ENCODE measurements around the gene VASN.
A peak's percentile ranks its signal among the peaks of the same experiment; 100 is the strongest.

VASN gene

GRCh38 chr16:4360538-4361021 is 11.1 kb upstream of the VASN start:
- DNase-seq (ENCODE audit: low read depth): no peak
- no peaks in the 10 kb centered on the region for H3K9me3 ChIP-seq (ENCODE audit: control insufficient read depth, low read length)

GRCh38 chr16:4361033-4361943 is 10.4 kb upstream of the VASN start:
- no peak overlapping the region for H3K4me3 ChIP-seq (ENCODE audit: low read length)
- H3K36me3 ChIP-seq (ENCODE audit: control insufficient read depth, insufficient read depth, low read length, severe bottlenecking): no peaks in the 10 kb centered on the region
- H3K27me3 ChIP-seq (replicated peaks; ENCODE audit: control insufficient read depth, insufficient read depth, low read length): no peaks in the 10 kb centered on the region
- H3K9me3 ChIP-seq (ENCODE audit: control insufficient read depth, low read length): no peaks in the 10 kb centered on the region
- DNase-seq (ENCODE audit: low read depth): no peak
- H3K9ac ChIP-seq (ENCODE audit: low read length): no peak overlapping the region
- no peaks in the 10 kb centered on the region for H3K4me1 ChIP-seq (ENCODE audit: control insufficient read depth, insufficient read depth, low read length)

More at GRCh38 chr16:4360538-4361021, 11.1 kb upstream of the VASN start:
- Histone ChIP-seq H3K9ac (ENCODE audit: low read length) (no peak overlapping the region), H3K4me3 (ENCODE audit: low read length) (no peak overlapping the region), H3K27me3 (replicated peaks; ENCODE audit: control insufficient read depth, insufficient read depth, low read length) (no peaks in the 10 kb centered on the region), H3K4me1 (ENCODE audit: control insufficient read depth, insufficient read depth, low read length) (no peaks in the 10 kb centered on the region), H3K36me3 (ENCODE audit: control insufficient read depth, insufficient read depth, low read length, severe bottlenecking) (no peaks in the 10 kb centered on the region)

GRCh38 chr16:4361944-4362311 is 9.7 kb upstream of the VASN start:
- DNase-seq (ENCODE audit: low read depth): no peak
- H3K4me1 ChIP-seq (ENCODE audit: control insufficient read depth, insufficient read depth, low read length): no peaks in the 10 kb centered on the region
- H3K9me3 ChIP-seq (ENCODE audit: control insufficient read depth, low read length): no peaks in the 10 kb centered on the region
- no peak overlapping the region for H3K9ac ChIP-seq (ENCODE audit: low read length)
- no peak overlapping the region for H3K4me3 ChIP-seq (ENCODE audit: low read length)
- no peaks in the 10 kb centered on the region for H3K36me3 ChIP-seq (ENCODE audit: control insufficient read depth, insufficient read depth, low read length, severe bottlenecking)
- H3K27me3 ChIP-seq (replicated peaks; ENCODE audit: control insufficient read depth, insufficient read depth, low read length): no peaks in the 10 kb centered on the region

DNA sequence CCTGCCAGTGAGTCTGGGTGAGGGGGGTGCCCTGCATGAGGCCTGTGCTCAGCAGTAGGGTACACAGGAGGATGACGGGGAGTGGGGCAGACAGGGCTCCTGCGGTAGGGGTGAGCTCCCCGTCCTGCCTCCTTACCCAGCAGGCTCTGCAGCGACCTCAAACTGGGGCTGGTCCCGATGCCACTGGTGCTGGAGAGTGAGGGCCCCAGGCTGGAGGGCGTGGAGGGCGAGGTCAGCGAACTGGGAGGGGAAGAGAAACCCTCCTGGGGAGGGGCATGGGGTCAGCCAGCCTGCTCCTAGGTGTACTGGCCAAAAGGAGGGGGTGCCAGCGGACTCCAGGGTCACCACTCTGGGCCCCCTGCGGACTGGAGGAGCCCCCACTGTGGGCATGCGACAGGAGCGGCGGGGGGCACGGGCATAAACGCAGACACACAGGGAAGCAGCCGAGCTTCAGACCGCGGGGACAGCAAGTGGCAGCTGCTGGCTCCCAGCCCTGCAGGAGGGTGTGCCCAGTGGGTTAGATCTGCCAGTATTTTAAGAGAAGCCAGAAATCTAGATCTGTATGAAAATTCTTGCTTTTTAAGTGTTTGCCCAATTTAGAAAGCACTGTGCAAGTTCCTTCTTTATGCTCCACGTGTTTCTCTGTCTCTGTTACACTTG is 9.0 kb upstream of the VASN start:
- H3K27me3 ChIP-seq (replicated peaks; ENCODE audit: control insufficient read depth, insufficient read depth, low read length): no peaks in the 10 kb centered on the region
- H3K36me3 ChIP-seq (ENCODE audit: control insufficient read depth, insufficient read depth, low read length, severe bottlenecking): no peaks in the 10 kb centered on the region
- no peaks in the 10 kb centered on the region for H3K4me1 ChIP-seq (ENCODE audit: control insufficient read depth, insufficient read depth, low read length)
- H3K9ac ChIP-seq (ENCODE audit: low read length): no peak overlapping the region
- no peaks in the 10 kb centered on the region for H3K9me3 ChIP-seq (ENCODE audit: control insufficient read depth, low read length)
- no peak overlapping the region for H3K4me3 ChIP-seq (ENCODE audit: low read length)
- DNase-seq (ENCODE audit: low read depth): no peak

- Histone ChIP-seq H3K36me3 (ENCODE audit: control insufficient read depth, insufficient read depth, low read length, severe bottlenecking) (no peaks in the 10 kb centered on the region), H3K27me3 (replicated peaks; ENCODE audit: control insufficient read depth, insufficient read depth, low read length) (no peaks in the 10 kb centered on the region), H3K9ac (ENCODE audit: low read length) (no peak overlapping the region), H3K4me3 (ENCODE audit: low read length) (no peak overlapping the region), H3K4me1 (ENCODE audit: control insufficient read depth, insufficient read depth, low read length) (peaks cover 8% of the 10 kb centered on the region), H3K9me3 (ENCODE audit: control insufficient read depth, low read length) (no peaks in the 10 kb centered on the region)
- DNase-seq (ENCODE audit: low read depth): no peak
Measured at GRCh38 chr16:4364196-4365013, 7.2 kb upstream of the VASN start.

GRCh38 chr16:4365014-4365406 is 6.6 kb upstream of the VASN start:
- no peak for DNase-seq (ENCODE audit: low read depth)
- peaks cover 11% of the 10 kb centered on the region for H3K4me1 ChIP-seq (ENCODE audit: control insufficient read depth, insufficient read depth, low read length)

DNA sequence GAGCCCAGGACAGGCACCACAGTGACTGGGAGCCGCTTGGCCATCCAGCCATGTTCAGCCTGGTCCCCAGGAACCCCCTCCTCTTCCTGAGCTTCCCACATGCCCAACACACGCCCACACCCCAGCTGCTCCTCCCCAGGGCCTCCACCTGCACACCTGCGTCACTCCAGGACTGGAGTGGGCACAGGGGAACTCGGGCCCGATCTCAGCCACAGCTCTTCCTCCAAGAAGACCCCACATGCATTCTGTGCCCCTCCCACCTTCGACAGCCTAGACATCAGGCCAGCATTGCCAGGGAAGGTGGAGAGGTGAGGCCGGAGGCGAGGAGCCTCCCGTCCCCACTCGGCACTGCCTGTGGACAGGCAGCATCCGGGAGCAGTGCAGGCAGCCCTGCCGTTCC is 6.0 kb upstream of the VASN start:
- Histone ChIP-seq H3K27me3 (replicated peaks; ENCODE audit: control insufficient read depth, insufficient read depth, low read length) (no peaks in the 10 kb centered on the region), H3K9me3 (ENCODE audit: control insufficient read depth, low read length) (no peaks in the 10 kb centered on the region), H3K9ac (ENCODE audit: low read length) (no peak overlapping the region), H3K4me1 (ENCODE audit: control insufficient read depth, insufficient read depth, low read length) (peaks cover 17% of the 10 kb centered on the region), H3K4me3 (ENCODE audit: low read length) (no peak overlapping the region), H3K36me3 (ENCODE audit: control insufficient read depth, insufficient read depth, low read length, severe bottlenecking) (no peaks in the 10 kb centered on the region)
- no peak for DNase-seq (ENCODE audit: low read depth)

More at GRCh38 chr16:4365014-4365406, 6.6 kb upstream of the VASN start:
- Histone ChIP-seq H3K4me3 (ENCODE audit: low read length) (no peak overlapping the region), H3K36me3 (ENCODE audit: control insufficient read depth, insufficient read depth, low read length, severe bottlenecking) (no peaks in the 10 kb centered on the region), H3K9me3 (ENCODE audit: control insufficient read depth, low read length) (no peaks in the 10 kb centered on the region), H3K27me3 (replicated peaks; ENCODE audit: control insufficient read depth, insufficient read depth, low read length) (no peaks in the 10 kb centered on the region), H3K9ac (ENCODE audit: low read length) (no peak overlapping the region)

GRCh38 chr16:4366016-4366415 is 5.6 kb upstream of the VASN start:
- Histone ChIP-seq H3K9ac (ENCODE audit: low read length) (no peak overlapping the region), H3K27me3 (replicated peaks; ENCODE audit: control insufficient read depth, insufficient read depth, low read length) (no peaks in the 10 kb centered on the region), H3K4me1 (ENCODE audit: control insufficient read depth, insufficient read depth, low read length) (peaks cover 21% of the 10 kb centered on the region), H3K9me3 (ENCODE audit: control insufficient read depth, low read length) (no peaks in the 10 kb centered on the region), H3K36me3 (ENCODE audit: control insufficient read depth, insufficient read depth, low read length, severe bottlenecking) (no peaks in the 10 kb centered on the region), H3K4me3 (ENCODE audit: low read length) (no peak overlapping the region)
- DNase-seq (ENCODE audit: low read depth): no peak

- Histone ChIP-seq H3K27me3 (replicated peaks; ENCODE audit: control insufficient read depth, insufficient read depth, low read length) (no peaks in the 10 kb centered on the region), H3K9me3 (ENCODE audit: control insufficient read depth, low read length) (no peaks in the 10 kb centered on the region), H3K4me1 (ENCODE audit: control insufficient read depth, insufficient read depth, low read length) (peaks cover 26% of the 10 kb centered on the region), H3K9ac (ENCODE audit: low read length) (no peak overlapping the region), H3K36me3 (ENCODE audit: control insufficient read depth, insufficient read depth, low read length, severe bottlenecking) (no peaks in the 10 kb centered on the region), H3K4me3 (ENCODE audit: low read length) (no peak overlapping the region)
- no peak for DNase-seq (ENCODE audit: low read depth)
Measured at GRCh38 chr16:4367393-4367856, 4.2 kb upstream of the VASN start.

DNA sequence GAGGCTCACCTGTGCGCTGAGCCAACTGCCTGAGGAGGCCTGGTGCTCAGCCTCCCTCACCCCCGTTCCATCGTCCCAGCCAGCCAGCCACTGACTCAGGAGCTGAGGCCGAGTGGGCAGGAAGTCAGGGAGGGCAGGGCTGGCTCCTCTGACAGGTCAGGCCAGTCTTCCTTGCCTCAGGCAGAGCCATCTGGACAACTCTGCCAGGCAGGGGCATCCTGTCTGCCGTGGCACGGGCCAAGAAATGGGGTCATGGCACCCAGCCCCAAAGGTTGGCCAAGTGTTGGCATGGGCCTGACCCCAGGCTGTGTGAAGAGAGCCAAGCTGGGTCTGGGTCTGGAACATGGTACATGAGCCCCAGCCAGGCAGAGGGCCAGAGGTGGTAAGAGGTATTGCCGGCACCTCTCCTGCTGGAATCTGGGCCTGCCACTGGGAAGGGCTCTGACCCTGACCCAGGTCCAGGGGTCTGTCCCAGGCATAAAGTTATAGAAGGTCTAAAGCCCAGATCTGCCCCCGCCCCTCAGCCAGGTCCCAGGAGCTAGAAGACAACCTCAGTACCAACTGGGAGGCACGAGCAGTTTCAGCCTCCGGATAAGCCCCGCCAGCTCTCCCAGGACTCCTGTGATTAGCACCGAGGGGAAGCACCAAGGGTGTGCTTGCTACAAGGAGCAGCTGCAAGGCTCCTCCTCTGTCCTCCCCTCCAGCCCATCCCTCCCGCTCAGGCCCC is 2.5 kb upstream of the VASN start:
- Histone ChIP-seq H3K4me1 (ENCODE audit: control insufficient read depth, insufficient read depth, low read length) (peaks cover 35% of the 10 kb centered on the region), H3K9me3 (ENCODE audit: control insufficient read depth, low read length) (no peaks in the 10 kb centered on the region), H3K4me3 (ENCODE audit: low read length) (no peak overlapping the region), H3K27me3 (replicated peaks; ENCODE audit: control insufficient read depth, insufficient read depth, low read length) (no peaks in the 10 kb centered on the region), H3K36me3 (ENCODE audit: control insufficient read depth, insufficient read depth, low read length, severe bottlenecking) (no peaks in the 10 kb centered on the region), H3K9ac (ENCODE audit: low read length) (no peak overlapping the region)
- DNase-seq (ENCODE audit: low read depth): peak; percentile 60
